ENCODE data around the gene MGAT5B.

Gene MGAT5B

DNA sequence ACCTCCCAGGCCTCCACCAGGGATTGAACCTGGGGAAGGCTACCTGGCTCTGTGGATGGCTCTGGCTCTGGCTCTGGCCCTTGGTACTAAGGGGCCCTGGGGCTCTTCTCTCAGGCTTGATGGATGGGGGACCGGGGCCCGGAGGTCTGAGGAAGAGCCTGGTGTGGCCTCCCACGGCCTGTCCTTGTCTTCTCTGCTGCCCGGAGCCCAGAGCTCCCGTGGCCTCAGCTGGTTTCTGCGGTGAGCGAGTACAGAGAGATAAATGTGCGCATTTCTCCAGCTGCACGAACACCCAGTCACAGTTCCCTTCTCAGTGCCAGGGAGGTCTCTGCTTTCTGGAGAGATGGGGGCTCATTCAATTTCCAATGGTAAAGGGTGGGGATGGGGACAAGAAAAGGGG is 9.2 kb downstream of the MGAT5B start:
- no peak for DNase-seq (ENCODE audit: extremely low read depth in 1 of 2, low read depth in 1 of 2)

DNA sequence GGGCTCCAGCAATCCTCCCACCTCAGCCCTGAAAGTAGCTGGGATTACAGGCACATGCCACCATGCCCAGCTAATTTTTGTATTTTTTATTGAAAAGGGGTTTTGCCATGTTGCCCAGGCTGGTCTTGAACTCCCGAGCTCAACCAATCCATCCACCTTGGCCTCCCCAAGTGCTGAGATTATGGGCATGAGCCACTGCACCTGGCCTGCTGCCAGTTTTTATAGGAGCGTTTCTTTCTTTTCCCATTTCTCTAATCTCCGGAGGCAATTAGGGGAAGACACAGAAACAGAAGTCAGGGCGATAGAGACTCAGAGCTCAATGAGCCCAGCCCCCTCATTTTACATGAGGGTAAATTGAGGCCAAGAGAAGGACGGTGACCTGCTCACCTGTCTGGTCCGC is 10.4 kb downstream of the MGAT5B start:
- no peak for DNase-seq (ENCODE audit: extremely low read depth in 1 of 2, low read depth in 1 of 2)

DNA sequence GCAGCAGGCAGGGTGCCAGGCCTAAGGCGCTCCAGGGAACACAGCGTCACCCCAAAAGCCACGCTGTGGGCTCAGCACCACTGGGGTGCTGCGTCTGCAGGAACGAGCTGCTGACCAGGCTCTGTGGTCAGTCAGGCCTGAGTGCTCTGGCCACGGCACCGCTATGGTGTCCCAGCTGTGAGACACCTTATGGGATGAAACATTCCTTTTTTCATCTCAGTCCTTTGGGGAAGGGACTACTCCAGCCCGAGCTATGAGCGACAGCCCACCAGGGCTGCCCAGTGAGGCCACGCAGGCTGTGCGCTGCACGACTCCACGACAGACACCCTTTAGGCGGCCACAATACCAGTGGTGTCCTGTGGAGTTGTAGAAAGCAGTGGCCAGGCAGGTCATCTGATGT is 11.1 kb downstream of the MGAT5B start:
- no peak for DNase-seq (ENCODE audit: extremely low read depth in 1 of 2, low read depth in 1 of 2)

DNA sequence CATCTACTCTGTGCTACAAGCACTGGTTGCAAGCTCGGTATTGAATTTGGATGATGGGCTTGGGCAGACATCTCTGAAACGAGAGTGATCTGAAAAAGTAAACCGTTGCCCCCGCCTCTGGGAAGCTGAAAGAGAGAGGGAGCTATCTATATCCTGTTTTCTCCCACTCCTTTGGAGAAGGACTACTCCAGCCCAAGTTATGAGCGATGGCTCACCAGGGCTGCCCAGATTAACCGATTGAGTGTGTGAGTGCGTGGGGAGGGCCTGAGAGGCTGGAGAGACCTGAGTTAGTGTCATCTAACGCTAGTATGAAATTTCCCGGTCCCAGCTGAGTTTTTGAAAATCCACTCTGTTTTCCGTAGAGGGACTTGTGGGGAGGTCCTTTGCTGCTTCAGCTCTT is 11.5 kb downstream of the MGAT5B start:
- DNase-seq (ENCODE audit: extremely low read depth in 1 of 2, low read depth in 1 of 2): no peak

DNA sequence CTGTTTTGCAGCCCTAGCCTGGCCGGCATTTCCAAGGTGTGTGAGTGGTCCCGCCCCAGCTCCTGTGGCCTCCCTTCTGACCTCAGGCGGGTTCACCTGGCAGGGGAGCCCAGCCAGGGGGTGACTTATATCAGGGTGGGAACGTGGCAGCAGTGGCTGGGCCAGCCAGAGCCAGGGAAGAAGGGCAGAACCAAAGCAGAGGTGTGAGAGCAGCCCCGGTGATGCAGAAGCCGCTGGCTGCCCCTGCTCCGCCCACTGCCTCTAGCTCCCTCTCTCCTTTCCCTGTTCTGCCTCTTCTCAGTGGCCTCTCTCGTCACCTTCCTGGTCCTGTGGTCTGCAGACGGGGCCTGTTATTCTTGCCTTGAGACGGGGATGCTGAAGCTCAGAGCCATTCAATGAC is 12.1 kb downstream of the MGAT5B start:
- DNase-seq (ENCODE audit: extremely low read depth in 1 of 2, low read depth in 1 of 2): no peak

DNA sequence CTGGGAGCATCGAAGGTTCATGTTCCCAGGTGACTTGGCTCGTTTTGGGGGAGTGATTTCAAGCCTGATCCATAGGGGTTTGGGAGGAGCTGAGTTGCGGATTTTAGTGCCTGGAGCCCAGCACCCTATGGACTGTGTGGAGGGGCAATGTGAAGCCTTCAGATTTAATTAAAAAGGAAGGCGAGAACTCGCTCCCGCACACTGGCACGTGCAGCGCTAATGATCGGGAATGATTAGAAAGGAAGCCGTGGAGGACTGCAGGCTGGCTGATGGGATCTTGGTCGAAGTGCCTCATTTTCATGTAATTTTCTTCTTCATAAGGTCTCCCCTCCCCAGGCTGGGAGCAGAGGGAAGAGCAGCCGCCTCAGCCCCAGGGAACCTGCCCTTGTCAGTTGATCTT is 12.8 kb downstream of the MGAT5B start:
- no peak for DNase-seq (ENCODE audit: extremely low read depth in 1 of 2, low read depth in 1 of 2)

DNA sequence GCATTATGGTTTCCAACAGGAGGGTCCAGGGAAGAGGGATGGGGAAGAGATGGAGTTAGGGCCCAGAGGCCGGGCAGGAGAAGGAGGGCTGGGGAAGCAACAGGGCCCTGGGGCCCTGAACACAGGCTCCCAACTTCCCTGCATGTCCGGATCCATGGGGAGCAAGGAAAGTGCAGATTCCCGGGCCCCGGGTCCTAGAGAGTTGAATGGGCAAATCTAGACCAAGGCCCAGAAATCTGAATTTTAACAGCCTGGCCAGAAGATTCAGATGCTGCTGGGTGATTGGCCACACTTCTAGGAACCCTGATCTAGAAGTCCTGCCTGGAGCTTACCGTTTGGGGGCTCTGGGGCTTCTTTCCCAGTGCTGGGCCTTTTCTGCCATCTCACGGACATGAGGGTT is 13.2 kb downstream of the MGAT5B start:
- no peak for DNase-seq (ENCODE audit: extremely low read depth in 1 of 2, low read depth in 1 of 2)

DNA sequence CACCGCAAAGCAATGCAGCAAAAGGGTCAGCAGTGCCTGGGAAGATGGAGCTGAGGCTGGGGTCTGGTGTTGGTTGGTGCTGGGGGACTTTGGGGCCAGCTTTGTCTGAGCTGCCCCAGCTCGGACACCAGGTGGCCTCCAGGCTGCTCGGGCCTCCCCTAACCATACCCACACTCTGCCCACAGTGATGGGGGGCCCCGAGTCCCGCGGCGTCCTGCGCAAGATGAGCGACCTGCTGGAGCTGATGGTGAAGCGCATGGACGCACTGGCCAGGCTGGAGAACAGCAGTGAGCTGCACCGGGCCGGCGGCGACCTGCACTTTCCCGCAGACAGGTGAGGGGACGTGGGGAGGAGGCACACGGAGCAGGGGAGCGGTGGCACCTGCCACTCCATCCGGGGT is 13.8 kb downstream of the MGAT5B start:
- DNase-seq (ENCODE audit: extremely low read depth in 1 of 2, low read depth in 1 of 2): no peak

DNA sequence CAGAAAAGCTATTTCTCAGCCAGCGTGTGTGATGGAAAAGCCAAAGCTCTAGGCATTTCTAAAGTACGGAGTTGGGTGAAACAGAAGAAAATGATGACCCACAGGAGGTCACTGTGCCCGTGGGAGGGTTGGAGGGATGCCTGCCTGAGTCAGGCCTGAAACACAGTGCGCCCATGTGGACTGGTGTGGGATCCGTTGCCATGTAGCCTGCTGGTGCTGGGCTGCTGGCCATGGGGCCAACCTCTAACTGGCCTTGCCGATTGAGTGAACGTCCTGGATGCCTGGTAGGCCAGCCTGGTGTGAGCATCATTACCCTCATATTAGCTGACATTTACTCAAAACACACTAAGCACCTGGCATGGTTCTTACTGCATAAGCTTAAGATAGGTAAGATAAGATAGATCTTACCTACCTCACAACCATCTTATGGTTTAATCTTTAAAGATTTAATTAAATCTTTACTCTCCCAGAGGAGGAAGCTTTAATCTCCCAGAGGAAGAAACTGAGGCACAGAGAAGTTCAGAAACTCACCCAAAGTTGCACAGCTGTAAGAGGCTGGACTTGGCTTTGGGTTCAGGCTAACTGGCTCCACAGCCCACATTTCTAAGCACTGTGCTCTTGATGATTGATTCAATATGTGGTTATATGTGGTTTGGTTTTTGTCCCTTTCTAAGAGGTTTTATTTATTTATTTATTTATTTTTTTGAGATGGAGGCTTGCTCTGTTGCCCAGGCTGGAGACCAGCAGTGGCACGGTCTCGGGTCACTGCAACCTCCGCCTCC is 15.7 kb downstream of the MGAT5B start:
- no peak for DNase-seq (ENCODE audit: extremely low read depth in 1 of 2, low read depth in 1 of 2)

DNA sequence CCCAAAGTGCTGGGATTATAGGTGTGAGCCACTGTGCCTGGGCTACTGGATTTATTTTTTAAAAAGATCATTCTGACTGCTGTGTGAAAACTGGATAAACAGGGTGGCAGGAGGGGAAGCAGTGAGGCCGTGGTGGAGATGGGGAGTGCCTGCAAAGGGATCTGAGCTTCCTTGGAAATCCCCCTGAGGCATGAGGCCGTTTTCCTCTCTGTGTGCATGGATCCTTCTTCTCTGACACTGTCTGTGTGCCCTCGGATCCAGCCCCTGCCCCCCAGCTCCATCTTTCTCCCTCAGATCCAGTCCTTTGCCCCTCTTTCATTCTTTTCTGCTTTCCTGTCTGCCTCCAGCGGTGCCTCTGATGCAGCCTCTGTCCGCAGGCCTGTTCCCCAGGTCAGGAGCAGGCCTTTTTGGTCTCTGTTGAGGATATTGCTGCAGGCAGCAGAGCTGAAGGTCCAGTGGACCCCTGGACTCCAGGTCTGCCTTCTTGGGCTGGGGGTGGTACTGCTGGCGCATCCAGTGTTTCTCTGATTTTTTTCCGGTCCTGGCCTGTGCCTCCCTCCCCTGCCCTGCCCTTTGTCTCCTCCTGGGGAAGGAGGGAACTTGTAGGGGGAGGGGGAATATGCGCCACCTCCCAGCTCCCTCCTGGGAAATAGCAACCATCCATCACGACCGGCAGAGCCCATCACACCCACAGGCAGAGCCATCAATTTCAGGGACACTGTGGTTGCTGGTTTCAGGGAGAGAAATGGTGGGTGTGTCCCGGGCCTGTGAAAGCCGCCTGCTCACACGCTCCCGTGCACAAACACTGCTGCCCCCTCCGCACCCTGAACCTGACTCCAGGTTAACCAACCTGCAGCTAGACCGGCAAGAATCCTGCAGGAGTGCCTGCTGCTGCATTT is 17.0 kb downstream of the MGAT5B start:
- DNase-seq (ENCODE audit: extremely low read depth in 1 of 2, low read depth in 1 of 2): no peak

DNA sequence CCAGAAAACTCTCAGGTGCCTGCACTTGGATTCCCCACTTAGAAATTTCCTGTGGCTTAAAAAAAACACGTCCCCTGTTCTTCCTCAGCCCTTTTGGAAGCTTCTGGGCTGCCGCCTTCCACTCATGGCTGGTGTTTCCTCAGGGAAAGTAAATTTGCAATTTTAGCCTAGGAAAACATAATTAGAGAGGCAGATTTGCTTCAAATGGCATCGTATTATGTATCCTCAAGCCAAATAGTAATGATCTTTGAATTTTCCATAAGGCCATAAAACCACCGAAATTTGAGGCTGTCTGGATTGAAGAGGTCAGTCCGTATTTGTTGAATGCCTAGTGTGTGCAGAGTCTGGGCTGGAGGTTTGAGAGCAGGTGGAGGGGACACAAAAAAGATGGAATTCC is 17.7 kb downstream of the MGAT5B start:
- no peak for DNase-seq (ENCODE audit: extremely low read depth in 1 of 2, low read depth in 1 of 2)

DNA sequence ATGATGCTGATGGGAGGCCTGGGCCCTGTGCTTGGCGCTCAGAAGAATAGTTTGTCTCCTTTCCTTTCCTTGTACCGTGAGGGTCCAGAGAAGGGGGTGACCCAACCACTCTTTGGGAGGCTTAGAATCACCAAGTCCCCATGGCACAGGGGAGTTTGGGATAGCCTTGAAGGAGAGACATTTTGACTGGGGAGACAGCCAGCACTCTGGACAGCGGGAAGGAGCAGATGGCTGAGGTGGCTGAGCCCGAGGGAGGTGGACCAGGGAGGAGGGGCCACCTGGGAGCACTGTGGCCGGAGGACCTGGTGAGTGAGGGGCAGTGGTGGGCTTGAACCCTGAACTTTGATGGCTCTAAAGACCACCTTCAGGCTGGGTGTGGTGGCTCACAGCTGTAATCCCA is 18.2 kb downstream of the MGAT5B start:
- DNase-seq (ENCODE audit: extremely low read depth in 1 of 2, low read depth in 1 of 2): no peak

DNA sequence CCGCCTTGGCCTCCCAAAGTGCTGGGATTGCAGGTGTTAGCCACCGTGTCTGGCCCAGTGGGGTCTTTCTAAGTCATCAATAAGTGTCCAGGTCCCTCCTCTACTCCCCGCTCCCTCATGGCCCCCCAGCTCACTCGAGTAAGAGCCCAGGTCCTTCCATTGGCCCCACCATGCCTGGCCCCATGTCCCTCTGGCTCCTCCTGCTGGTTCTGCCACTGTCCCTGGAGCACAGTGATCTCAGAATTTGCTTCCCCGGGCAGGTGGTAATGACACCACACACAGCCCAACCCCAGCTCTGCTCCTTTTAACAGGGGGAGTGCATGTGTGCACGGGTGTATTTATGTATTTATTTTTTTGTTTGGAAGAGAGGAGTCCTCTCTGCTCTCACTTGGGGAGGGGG is 19.6 kb downstream of the MGAT5B start:
- no peak for DNase-seq (ENCODE audit: extremely low read depth in 1 of 2, low read depth in 1 of 2)

DNA sequence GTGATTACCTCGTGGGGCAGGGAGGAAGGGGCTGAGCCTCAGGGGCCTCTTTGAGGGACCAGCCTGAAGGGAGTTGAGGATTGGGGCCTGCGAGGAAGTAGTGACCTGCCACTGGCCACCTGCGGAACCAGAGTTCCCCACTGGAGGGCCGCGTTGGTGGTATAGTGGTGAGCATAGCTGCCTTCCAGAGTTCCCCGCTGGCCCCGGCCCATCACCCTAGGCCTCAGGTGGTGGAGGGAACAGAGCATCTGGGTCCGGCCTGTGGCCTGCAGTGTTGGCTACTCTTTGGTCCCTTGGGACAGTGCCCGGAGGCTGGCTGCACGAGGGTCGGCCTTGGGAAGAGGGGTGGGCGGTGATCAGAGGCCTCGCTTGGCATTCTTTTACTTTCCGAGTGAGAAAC is 20.5 kb downstream of the MGAT5B start:
- DNase-seq (ENCODE audit: extremely low read depth in 1 of 2, low read depth in 1 of 2): no peak

DNA sequence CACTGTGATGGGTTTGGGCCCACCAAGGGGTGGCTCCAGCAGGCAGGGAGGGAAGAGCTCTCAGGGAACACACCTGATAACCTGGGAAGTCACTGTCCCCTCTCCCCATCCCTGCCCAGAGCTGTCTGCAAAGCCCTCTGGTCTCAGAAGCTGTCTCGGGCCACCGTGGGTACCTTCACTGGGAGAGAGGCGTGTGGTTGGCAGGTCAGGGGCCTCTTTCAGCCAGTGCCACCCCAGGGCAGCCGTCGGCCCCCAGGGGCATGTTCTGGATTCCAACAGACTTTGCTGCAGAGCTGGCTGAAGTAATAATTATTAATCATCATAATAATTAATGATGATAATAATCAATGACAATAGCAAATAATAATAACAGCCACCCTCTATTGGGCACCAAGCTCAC is 21.1 kb downstream of the MGAT5B start:
- no peak for DNase-seq (ENCODE audit: extremely low read depth in 1 of 2, low read depth in 1 of 2)

DNA sequence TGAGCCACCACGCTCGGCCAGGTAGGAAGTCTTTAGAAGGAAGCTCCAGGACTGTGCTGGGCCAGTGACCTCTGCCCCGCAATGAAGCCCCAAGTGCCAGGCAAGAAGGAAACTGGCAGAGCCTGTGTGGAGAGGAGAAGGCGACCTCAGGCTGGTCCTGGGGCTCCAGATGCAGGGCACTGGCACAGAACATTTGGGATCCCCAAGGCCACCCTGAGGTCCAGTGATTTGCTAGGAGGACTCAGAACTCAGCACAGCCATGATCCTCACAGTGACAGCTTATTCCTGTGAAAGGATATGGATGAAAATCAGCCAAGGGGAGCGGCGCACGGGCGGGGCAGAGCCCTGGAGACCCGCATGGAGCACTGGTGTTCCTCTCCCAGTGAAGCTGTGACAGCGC is 24.1 kb downstream of the MGAT5B start:
- DNase-seq (ENCODE audit: extremely low read depth in 1 of 2, low read depth in 1 of 2): no peak

DNA sequence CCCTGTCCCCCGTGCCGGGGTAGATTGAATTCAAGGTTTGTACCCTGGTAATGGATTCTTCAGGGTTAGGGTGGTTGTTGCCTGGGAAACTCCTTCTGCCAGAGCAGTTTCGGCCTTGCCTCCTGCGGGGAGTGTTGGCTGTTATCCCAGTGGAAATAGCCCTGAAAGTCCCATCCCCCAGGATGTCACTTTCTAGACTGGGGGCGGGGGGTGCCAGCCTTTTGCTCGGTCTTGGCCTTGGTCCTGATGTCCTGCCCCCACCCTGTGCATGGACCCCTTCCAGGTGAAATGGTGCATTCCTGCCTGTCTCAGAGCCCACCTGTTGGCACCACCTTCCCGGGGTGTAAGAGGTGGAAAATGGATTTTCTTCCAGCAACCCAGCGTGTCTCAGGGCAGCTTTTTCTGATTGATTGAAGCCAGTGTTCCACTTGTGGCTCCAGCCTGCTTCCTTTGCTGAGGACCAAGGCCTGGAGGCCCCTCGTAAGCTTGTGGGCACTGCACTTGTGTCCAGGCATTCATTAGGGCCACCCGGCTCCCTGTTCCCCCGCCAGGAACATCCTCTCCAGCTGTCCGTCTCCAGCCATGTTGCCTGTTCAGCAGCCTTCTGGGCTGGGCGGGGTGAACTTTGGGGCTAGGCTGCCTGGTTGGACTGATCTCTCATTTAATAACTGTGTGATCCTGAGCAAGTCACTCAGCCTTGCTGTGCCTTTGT is 25.6 kb downstream of the MGAT5B start:
- no peak for DNase-seq (ENCODE audit: extremely low read depth in 1 of 2, low read depth in 1 of 2)

DNA sequence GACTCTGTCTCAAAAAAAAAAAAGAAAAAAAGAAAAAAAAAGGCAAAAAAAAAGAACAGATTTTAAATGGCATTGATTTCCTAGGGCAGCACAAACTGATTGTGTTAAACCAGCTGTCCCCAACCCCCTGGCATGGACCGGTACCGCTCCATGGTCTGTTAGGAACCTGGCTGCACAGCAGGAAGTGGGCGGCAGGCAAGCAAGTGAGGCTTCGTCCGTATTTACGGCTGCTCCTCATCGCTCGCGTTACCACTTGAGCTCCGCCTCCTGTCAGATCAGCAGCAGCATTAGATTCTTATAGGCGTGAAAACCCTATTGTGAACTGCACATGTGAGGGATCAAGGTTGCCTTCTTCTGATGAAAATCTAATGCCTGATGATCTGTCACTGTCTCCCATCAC is 26.6 kb downstream of the MGAT5B start:
- no peak for DNase-seq (ENCODE audit: extremely low read depth in 1 of 2, low read depth in 1 of 2)

DNA sequence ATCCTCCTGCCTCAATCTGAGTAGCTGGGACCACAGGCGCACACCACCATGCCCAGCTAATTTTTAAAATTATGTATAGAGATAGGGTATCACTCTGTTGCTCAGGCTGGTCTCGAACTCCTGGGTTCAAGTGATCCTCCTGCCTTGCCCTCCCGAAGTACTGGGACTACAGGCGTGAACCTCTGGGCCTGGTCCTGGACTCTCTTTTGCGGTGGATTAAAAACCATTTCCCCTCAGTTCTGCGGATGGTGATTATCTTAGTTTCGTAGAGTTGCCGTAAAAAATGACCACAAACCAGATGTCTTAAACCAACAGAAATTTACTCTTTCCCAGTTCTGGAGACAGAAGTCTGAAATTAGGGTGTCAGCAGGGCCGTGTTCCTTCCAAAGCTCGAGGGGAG is 28.8 kb downstream of the MGAT5B start:
- no peak for DNase-seq (ENCODE audit: extremely low read depth in 1 of 2, low read depth in 1 of 2)

DNA sequence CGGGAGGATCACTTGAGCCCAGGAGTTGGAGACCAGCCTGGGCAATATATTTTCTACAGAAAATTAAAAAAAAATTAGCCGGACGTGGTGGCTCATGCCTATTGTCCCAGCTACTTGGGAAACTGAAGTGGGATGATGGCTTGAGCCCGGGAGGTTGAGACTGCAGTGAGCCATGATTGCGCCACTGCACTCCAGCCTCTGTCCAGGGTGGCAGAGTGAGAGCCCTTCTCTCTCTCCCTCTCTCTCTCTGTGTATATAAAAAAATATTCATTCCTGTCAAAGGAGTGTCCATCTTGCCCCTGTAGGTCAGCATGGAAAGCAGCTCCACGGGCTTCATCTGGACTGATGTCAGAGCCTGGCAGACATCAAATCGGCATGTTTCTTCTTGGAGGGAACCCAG is 31.2 kb downstream of the MGAT5B start:
- no peak for DNase-seq (ENCODE audit: extremely low read depth in 1 of 2, low read depth in 1 of 2)

DNA sequence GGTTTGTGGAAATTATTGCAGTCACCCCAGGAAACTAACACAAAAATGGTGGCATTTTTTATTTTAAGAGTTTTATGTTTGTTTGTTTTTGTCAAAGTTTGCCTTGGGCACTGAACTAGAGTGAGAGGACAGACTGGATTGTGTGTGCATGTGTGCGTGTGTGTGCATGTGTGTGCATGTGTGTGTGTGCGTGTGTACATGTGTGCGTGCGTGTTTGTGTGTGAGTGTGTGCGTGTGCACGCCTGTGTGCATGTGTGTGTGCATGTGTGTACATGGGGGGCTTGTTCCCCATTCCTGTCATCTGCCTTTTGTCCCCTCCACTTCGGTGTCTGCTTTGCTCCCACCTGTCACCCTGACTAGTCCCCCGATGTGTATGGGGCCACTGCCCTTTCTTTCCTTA is 32.5 kb downstream of the MGAT5B start:
- DNase-seq (ENCODE audit: extremely low read depth in 1 of 2, low read depth in 1 of 2): no peak
